Fibroblast of lung (primary cell): ENCODE results near the gene RAP1GAP2. TPM values are rescaled to one million over a fixed set of nuclear protein-coding genes. Genes with fewer than 3 reads are reported as not detected.
A peak's percentile ranks its signal among the peaks of the same experiment; 100 is the strongest.

Source experiments
- DNase-seq, 2 donors: peaks; one replicate each; pipeline versions ENCODE4 v3.0.0 to v3.0.0-alpha.2; 2010; ENCODE audit warnings: low read depth in 2 of 2
- H2AFZ ChIP-seq: 2 replicates; pipeline ENCODE4 v1.5.1; 2012; ENCODE audit warnings: low read length, control low read depth, inconsistent platforms
- H3K27ac ChIP-seq: 2 replicates; pipeline ENCODE4 v1.5.1; 2011; ENCODE audit warnings: low read length, control low read depth; ENCODE audit not compliant: insufficient read depth
- H3K27me3 ChIP-seq: 2 replicates; pipeline ENCODE4 v1.5.1; 2011; ENCODE audit warnings: mild to moderate bottlenecking, low read length; ENCODE audit not compliant: control insufficient read depth, insufficient read depth
- H3K36me3 ChIP-seq: 2 replicates; pipeline ENCODE4 v1.5.1; 2011; ENCODE audit warnings: low read length; ENCODE audit not compliant: control insufficient read depth, insufficient read depth
- H3K4me1 ChIP-seq: 2 replicates; pipeline ENCODE4 v1.5.1; 2011; ENCODE audit warnings: low read length; ENCODE audit not compliant: control insufficient read depth, insufficient read depth; ENCODE audit errors: extremely low read depth
- H3K4me2 ChIP-seq: 2 replicates; pipeline ENCODE4 v1.5.1; 2011; ENCODE audit warnings: low read length, control low read depth; ENCODE audit not compliant: insufficient read depth; ENCODE audit errors: extremely low read depth
- H3K4me3 ChIP-seq, 4 experiments: fragments of 200-600 bp in 1 of 4; sonication (generic) in 1 of 4; replicated peaks in 1 of 4; 2 replicates each; pipeline ENCODE4 v1.5.1; 2011 to 2016; ENCODE audit warnings: low read length in 4 of 4, low read depth in 3 of 4, mild to moderate bottlenecking in 3 of 4, control low read depth in 2 of 4, inconsistent platforms in 1 of 4, mixed read lengths in 1 of 4; ENCODE audit not compliant: insufficient read depth in 1 of 4; ENCODE audit errors: control extremely low read depth in 1 of 4
- H3K79me2 ChIP-seq: 2 replicates; pipeline ENCODE4 v1.5.1; 2012; ENCODE audit warnings: mild to moderate bottlenecking, low read length, inconsistent platforms; ENCODE audit not compliant: control insufficient read depth, insufficient read depth
- H3K9ac ChIP-seq: 2 replicates; pipeline ENCODE4 v1.5.1; 2011; ENCODE audit warnings: mild to moderate bottlenecking, low read length, control low read depth; ENCODE audit not compliant: insufficient read depth
- H3K9me3 ChIP-seq: 2 replicates; pipeline ENCODE4 v1.5.1; 2012; ENCODE audit warnings: low read depth, low read length; ENCODE audit not compliant: control insufficient read depth, insufficient read depth
- H4K20me1 ChIP-seq: 2 replicates; pipeline ENCODE4 v1.5.1; 2011; ENCODE audit warnings: low read length; ENCODE audit not compliant: control insufficient read depth, insufficient read depth; ENCODE audit errors: extremely low read depth
- EZH2 ChIP-seq: IDR thresholded peaks from 2 replicates; pipeline ENCODE4 v1.5.1; 2012; ENCODE audit warnings: low read length, control low read depth, mild to moderate bottlenecking; ENCODE audit errors: missing control alignments
- polyA plus RNA-seq, 2 donors: library from polyadenylated mRNA; depleted of rRNA in 1 of 2; stranded (reverse) in 1 of 2; unstranded in 1 of 2; fragments of >200 nt; gene quantifications; 2 replicates each; pipeline ENCODE4 v1.2.1, GENCODE V29; 2011 to 2012; ENCODE audit warnings: missing spikeins in 1 of 2
- total RNA-seq: library from RNA; depleted of rRNA; stranded (reverse); fragments of >200 nt; gene quantifications from 2 replicates; pipeline ENCODE4 v1.2.1, GENCODE V29; 2014
- TF ChIP-seq, protein P1 (sequence below), 2 donors: IDR thresholded peaks in 1 of 2; conservative IDR thresholded peaks in 1 of 2; 1 replicate in 1 of 2; 2 replicates in 1 of 2; pipeline ENCODE4 v1.5.1; 2011 to 2012; ENCODE audit warnings: low read length in 2 of 2, control low read depth in 1 of 2, inconsistent platforms in 1 of 2, low read depth in 1 of 2, mild to moderate bottlenecking in 1 of 2

RAP1GAP2 gene
- total and polyA plus RNA-seq, 2 donors (not counting 1 experiment from before 2014, with no cell fraction given), result 0.33 to 0.99 TPM

- Histone ChIP-seq H3K9ac (no peak overlapping the region), H3K4me3 (no peak overlapping the region), H3K4me2 (no peak overlapping the region), H3K9me3 (no peaks in the 10 kb centered on the region), H3K27ac (no peak overlapping the region), H3K27me3 (no peaks in the 10 kb centered on the region), H3K4me1 (no peaks in the 10 kb centered on the region), H4K20me1 (no peaks in the 10 kb centered on the region), H3K36me3 (no peaks in the 10 kb centered on the region), H2AFZ (no peak overlapping the region), H3K79me2 (no peaks in the 10 kb centered on the region)
- TF ChIP-seq, protein P1, sequence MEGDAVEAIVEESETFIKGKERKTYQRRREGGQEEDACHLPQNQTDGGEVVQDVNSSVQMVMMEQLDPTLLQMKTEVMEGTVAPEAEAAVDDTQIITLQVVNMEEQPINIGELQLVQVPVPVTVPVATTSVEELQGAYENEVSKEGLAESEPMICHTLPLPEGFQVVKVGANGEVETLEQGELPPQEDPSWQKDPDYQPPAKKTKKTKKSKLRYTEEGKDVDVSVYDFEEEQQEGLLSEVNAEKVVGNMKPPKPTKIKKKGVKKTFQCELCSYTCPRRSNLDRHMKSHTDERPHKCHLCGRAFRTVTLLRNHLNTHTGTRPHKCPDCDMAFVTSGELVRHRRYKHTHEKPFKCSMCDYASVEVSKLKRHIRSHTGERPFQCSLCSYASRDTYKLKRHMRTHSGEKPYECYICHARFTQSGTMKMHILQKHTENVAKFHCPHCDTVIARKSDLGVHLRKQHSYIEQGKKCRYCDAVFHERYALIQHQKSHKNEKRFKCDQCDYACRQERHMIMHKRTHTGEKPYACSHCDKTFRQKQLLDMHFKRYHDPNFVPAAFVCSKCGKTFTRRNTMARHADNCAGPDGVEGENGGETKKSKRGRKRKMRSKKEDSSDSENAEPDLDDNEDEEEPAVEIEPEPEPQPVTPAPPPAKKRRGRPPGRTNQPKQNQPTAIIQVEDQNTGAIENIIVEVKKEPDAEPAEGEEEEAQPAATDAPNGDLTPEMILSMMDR (conservative IDR thresholded peaks at IDR 0.05 in 1 of 2, IDR thresholded peaks at IDR 0.05 in 1 of 2; ENCODE audit: low read depth in 1 of 2, low read length in 2 of 2), result no peak
- TF ChIP-seq EZH2, result no peak
- no peak for DNase-seq
Observed at GRCh38 chr17:2974347-2974746, 178.1 kb downstream of the RAP1GAP2 start.

- H3K27ac ChIP-seq, result no peak overlapping the region
Observed at GRCh38 chr17:2975469-2975958, 179.3 kb downstream of the RAP1GAP2 start.

DNA sequence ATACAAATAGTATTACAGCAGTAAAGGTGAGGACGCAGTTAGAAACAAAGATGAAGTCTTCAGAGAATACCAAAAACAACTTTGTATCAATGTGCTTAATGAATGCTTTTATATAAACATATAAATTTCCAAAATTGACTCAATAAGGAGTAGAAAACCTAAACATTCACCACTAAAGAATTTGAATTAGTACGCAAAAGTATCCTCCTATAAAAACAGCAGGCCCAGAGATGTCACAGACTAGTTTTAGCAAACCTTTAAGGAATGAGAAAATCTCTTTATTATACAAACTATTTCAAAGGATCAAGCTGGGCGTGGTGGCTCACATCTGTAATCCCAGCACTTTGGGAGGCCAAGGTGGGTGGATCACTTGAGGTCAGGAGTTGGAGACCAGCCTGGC lies 180.9 kb downstream of the RAP1GAP2 start:
- DNase-seq, result no peak
- H3K9ac ChIP-seq, result no peak overlapping the region

More at GRCh38 chr17:2975469-2975958, 179.3 kb downstream of the RAP1GAP2 start:
- Histone ChIP-seq H3K4me2 (no peak overlapping the region), H3K27me3 (no peaks in the 10 kb centered on the region), H3K36me3 (no peaks in the 10 kb centered on the region), H2AFZ (no peak overlapping the region), H3K79me2 (no peaks in the 10 kb centered on the region), H4K20me1 (no peaks in the 10 kb centered on the region), H3K9ac (no peak overlapping the region), H3K4me3 (peak overlapping the region in 2 of 4 experiments; percentile 22 to 36), H3K4me1 (no peaks in the 10 kb centered on the region), H3K9me3 (no peaks in the 10 kb centered on the region)
- peak in 1 of 2 donors; percentile 21 for DNase-seq
- no peak for TF ChIP-seq EZH2
- TF ChIP-seq, protein P1 (conservative IDR thresholded peaks at IDR 0.05 in 1 of 2, IDR thresholded peaks at IDR 0.05 in 1 of 2; ENCODE audit: low read depth in 1 of 2, low read length in 2 of 2), result no peak

More for the DNA sequence above, 180.9 kb downstream of the RAP1GAP2 start:
- H4K20me1 ChIP-seq, result no peaks in the 10 kb centered on the region
- no peaks in the 10 kb centered on the region for H3K9me3 ChIP-seq
- no peak overlapping the region for H3K4me2 ChIP-seq
- H3K36me3 ChIP-seq, result no peaks in the 10 kb centered on the region
- no peak overlapping the region for H3K27ac ChIP-seq
- no peaks in the 10 kb centered on the region for H3K27me3 ChIP-seq
- TF ChIP-seq, protein P1 (conservative IDR thresholded peaks at IDR 0.05 in 1 of 2, IDR thresholded peaks at IDR 0.05 in 1 of 2; ENCODE audit: low read depth in 1 of 2, low read length in 2 of 2), result no peak
- TF ChIP-seq EZH2, result no peak
- H3K4me3 ChIP-seq, result no peak overlapping the region
- no peaks in the 10 kb centered on the region for H3K79me2 ChIP-seq
- H3K4me1 ChIP-seq, result no peaks in the 10 kb centered on the region
- no peak overlapping the region for H2AFZ ChIP-seq
